ENCODE data around the gene HLA-F.

Gene HLA-F

DNA sequence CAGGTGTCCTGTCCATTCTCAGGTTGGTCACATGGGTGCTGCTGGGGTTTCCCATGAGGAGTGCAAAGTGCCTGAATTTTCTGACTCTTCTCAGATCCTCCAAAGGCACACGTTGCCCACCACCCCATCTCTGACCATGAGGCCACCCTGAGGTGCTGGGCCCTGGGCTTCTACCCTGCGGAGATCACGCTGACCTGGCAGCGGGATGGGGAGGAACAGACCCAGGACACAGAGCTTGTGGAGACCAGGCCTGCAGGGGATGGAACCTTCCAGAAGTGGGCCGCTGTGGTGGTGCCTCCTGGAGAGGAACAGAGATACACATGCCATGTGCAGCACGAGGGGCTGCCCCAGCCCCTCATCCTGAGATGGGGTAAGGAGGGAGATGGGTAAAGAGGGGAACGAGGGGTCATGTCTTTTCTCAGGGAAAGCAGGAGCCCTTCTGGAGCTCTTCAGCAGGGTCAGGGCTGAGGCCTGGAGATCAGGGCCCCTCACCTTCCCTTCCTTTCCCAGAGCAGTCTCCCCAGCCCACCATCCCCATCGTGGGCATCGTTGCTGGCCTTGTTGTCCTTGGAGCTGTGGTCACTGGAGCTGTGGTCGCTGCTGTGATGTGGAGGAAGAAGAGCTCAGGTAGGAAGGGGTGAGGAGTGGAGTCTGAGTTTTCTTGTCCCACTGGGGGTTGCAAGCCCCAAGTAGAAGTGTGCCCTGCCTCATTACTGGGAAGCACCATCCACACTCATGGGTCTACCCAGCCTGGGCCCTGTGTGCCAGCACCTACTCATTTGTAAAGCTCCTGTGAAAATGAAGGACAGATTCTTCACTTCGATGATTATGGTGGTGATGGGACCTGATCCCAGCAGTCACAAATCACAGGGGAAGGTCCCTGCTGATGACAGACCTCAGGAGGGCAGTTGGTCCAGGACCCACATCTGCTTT lies 2.0 kb downstream of the HLA-F start:
- no peak for DNase-seq (ENCODE audit: low read depth)

DNA sequence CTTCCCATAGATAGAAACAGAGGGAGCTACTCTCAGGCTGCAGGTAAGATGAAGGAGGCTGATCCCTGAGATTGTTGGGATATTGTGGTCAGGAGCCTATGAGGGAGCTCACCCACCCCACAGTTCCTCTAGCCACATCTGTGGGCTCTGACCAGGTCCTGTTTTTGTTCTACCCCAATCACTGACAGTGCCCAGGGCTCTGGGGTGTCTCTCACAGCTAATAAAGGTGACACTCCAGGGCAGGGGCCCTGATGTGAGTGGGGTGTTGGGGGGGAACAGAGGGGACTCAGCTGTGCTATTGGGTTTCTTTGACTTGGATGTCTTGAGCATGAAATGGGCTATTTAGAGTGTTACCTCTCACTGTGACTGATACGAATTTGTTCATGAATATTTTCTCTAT lies 2.8 kb downstream of the HLA-F start:
- DNase-seq (ENCODE audit: low read depth): no peak

- no peak for DNase-seq (ENCODE audit: low read depth)
Measured at GRCh38 chr6:29726571-29727194, 3.4 kb downstream of the HLA-F start.

GRCh38 chr6:29727637-29728036 lies 4.4 kb downstream of the HLA-F start:
- DNase-seq (ENCODE audit: low read depth): no peak

DNA sequence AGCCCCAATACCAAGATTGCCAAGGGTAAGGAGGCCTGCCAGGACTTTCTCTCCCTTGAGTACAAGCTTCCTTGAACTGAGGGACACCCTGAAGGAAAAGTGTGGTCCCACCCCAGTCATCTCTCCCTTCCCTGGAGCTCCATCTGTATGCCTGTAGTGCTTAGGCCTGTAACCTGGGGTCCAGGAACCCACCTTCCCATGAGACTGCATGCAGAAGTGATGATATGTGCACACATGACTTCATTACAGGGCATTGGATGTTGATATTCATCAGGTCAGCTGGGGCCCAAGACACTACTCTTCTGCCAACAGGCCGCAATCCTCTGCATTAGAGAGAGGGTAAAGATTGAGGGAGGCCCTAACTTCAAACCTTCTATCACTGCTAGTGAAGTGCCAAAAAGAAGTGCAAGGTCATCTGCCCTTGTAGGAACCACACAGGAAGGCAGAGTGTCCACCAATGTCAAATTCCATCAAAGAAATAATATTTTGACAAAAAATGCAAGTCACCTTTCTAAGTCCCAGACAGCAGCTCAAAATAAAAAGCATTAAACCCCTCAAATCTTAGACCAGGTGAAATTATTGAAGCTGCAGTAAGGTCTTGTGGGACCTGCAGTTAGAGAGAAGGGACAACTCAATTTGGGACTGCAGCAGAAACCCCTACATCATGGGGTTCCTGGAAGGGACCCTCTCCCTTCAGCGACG lies 5.1 kb downstream of the HLA-F start:
- DNase-seq (ENCODE audit: low read depth): no peak

- DNase-seq (ENCODE audit: low read depth): no peak
Measured at GRCh38 chr6:29728875-29729270, 5.6 kb downstream of the HLA-F start.

DNA sequence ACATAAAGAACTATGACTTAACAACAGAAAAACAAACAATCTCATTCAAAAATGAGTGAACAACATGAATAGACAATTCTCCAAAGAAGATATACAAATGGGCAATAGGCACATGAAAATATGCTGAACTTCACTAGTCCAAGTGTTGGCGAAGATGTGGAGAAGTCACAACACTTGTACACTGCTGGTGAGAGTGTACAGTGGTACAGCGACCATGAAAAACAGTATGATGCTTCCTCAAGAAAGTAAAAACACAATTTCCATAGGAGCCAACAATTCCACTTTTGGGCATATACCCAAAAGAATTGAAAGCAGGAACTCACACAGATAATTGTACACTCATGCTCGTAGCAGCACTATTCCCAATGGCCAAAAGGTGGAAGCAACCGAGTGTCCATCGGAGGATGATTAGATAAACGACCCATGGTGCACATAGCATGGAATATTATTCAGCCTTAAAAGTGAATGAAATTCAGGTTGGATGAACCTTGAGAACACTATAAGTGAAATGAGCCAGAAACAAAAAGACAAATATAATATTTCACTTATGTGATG lies 6.6 kb downstream of the HLA-F start:
- DNase-seq (ENCODE audit: low read depth): no peak

GRCh38 chr6:29730575-29731126 lies 7.4 kb downstream of the HLA-F start:
- no peak for DNase-seq (ENCODE audit: low read depth)

- DNase-seq (ENCODE audit: low read depth): no peak
Measured at GRCh38 chr6:29731281-29731680, 8.0 kb downstream of the HLA-F start.

DNA sequence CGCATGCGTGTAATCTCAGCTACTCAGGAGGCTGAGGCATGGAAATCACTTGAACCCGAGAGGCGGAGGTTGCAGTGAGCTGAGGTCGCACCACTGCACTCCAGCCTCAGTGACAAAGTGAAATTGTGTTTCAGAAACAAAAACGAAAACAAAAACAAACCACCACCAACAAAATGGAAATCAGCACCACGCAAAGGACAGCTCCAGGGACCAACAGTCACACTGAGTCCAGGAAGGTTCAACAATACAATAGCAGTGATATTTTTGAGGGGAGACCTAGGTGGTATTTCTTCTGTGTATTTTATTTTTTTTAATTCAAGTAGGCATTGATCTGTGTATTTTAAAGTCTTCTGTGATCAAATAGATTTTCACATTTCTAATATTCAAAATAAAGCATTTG lies 9.8 kb downstream of the HLA-F start:
- DNase-seq (ENCODE audit: low read depth): no peak

DNA sequence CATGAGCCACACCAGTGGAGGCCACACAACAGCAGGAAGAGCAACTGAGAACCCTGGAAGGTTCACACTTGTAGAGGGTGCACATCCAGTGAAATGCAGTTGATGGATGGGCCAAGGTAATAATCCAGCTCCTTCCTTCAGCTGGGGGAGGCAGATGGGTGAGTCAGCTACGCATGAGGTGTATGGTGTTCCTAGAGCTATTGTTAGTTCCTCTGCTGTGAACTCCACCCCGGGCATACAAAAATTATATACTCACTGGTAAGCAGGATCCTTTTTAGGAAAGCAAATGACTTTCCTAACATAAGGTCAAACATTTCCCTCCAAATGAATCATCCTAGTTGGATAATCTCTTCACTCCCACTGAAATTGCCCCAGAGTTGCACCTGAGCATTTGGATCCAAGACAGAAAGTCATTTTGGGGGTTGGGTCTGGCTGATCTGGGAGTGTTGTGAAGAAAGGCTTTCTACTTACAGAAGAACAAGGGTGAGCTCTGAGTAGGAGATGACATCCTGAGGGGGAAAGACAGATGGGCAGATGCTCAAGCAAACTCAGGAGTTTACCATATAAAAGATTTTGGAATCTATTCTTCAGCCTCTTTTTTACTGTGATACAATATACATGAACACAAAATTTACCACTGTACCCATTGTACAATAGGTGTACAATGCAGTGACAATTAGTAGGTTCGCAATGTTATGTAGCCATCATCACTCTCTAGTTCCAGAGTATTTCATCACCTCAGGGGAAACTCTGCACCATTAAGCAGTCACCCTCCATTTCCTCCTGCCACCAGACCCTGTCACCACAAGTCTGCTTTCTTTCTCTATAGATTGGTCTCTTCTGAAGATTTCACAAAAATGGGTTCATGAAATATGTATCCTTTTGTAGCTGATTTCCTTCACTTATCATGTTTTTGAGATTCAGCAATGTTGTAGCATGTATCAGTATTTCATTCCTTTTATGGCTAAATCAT lies 11.1 kb downstream of the HLA-F start:
- DNase-seq (ENCODE audit: low read depth): no peak

DNA sequence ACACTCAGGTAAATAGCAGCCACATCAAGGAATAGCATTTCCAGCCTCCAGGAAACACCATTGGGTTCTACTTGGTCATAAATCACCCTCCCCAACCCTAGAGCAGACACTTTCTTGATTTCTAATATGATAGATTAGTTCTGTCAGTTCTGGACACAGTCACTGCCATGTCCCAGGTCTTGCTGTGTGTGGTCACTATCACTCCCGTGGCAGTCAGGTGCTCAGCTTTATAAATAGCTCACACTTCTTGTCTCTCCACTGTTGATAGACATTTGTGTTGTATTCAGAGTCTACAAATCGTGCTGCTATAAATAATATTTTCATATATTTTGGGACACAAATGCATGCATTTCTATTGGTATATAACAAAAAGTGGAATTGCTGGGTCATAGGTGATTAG lies 13.3 kb downstream of the HLA-F start:
- DNase-seq (ENCODE audit: low read depth): no peak

- DNase-seq (ENCODE audit: low read depth): peak; percentile 59
Measured at GRCh38 chr6:29737707-29738630, 14.7 kb downstream of the HLA-F start.

GRCh38 chr6:29739136-29739881 lies 16.1 kb downstream of the HLA-F start:
- DNase-seq (ENCODE audit: low read depth): no peak

GRCh38 chr6:29739882-29740261 lies 16.6 kb downstream of the HLA-F start:
- no peak for DNase-seq (ENCODE audit: low read depth)

- no peak for DNase-seq (ENCODE audit: low read depth)
Measured at GRCh38 chr6:29741592-29741991, 18.4 kb downstream of the HLA-F start.

DNA sequence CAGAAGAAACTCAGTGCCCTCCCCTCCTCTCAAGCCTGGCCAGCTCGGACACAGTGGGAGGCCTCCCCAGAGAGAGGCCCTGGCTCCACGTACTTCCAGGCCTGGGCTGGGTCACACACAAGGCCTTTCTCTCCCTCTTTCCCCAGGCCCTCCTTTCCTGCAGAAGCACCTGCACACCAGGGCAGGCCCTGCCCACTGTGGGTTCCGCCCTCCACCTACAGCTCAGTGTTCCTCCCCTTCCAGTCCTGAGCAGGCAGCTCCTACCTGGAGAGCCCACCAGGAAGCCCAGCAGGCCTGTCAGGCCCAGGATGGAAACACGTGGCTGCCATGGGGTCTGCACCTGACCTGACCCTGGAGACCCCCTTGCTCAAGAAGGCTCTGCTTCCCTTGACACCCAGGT lies 18.9 kb downstream of the HLA-F start:
- no peak for DNase-seq (ENCODE audit: low read depth)

GRCh38 chr6:29743025-29743424 lies 19.8 kb downstream of the HLA-F start:
- no peak for DNase-seq (ENCODE audit: low read depth)

- no peak for DNase-seq (ENCODE audit: low read depth)
Measured at GRCh38 chr6:29743568-29743967, 20.3 kb downstream of the HLA-F start.
